ENCODE measurements around the gene QSOX1.

DNA sequence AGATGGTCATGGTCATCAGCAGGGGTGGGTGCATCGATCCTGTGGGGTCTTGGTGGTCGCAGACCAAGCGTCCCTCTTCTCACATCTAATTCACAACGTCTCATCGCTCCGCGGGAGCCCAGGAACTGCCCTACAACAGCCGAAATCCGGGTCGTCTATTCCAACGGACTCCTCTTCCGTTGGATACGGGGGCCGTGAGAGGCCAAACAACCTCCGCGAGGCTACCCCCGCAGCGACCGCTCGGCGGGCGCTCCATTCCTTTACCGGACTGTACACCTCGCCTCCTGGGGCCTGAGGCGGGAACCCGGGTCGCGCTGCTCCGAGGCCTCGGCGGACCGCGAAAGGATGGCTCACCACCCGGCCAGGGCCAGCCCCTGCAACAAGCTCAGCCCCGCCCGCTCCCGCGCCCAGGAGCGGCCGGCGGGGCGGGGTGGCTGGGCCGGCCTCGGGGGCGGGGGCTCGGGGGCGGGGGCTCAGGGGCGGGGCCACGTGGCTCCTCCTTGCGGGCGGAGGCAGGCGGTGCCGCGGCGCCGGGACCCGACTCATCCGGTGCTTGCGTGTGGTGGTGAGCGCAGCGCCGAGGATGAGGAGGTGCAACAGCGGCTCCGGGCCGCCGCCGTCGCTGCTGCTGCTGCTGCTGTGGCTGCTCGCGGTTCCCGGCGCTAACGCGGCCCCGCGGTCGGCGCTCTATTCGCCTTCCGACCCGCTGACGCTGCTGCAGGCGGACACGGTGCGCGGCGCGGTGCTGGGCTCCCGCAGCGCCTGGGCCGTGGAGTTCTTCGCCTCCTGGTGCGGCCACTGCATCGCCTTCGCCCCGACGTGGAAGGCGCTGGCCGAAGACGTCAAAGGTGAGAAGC, at the start of gene QSOX1:
- TF ChIP-seq, protein P1, sequence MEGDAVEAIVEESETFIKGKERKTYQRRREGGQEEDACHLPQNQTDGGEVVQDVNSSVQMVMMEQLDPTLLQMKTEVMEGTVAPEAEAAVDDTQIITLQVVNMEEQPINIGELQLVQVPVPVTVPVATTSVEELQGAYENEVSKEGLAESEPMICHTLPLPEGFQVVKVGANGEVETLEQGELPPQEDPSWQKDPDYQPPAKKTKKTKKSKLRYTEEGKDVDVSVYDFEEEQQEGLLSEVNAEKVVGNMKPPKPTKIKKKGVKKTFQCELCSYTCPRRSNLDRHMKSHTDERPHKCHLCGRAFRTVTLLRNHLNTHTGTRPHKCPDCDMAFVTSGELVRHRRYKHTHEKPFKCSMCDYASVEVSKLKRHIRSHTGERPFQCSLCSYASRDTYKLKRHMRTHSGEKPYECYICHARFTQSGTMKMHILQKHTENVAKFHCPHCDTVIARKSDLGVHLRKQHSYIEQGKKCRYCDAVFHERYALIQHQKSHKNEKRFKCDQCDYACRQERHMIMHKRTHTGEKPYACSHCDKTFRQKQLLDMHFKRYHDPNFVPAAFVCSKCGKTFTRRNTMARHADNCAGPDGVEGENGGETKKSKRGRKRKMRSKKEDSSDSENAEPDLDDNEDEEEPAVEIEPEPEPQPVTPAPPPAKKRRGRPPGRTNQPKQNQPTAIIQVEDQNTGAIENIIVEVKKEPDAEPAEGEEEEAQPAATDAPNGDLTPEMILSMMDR (IDR thresholded peaks at IDR 0.05; ENCODE audit: poor library complexity) = no peak
- no peak for TF ChIP-seq EZH2 (IDR thresholded peaks at IDR 0.05; ENCODE audit: borderline replicate concordance)

Data from hepatocyte (in vitro differentiated cells).